Gastrocnemius medialis (tissue), 4 donors: ENCODE data around the gene CDKL1. TPM values are rescaled to one million over a fixed set of nuclear protein-coding genes. Genes with fewer than 3 reads are reported as not detected.

Experiments used
- ATAC-seq, 2 donors: fragments of 150-250 bp; one replicate each; pipeline ENCODE4 v1.9.1; 2016
- DNase-seq, 2 donors: peaks; one replicate each; pipeline ENCODE4 v3.0.0-alpha.2; 2019
- H3K27ac ChIP-seq, 4 donors: fragments of 200-600 bp; sonication (generic); 1 replicate in 1 of 4; 2 replicates in 3 of 4; pipeline ENCODE4 v1.5.1; 2016 to 2018; ENCODE audit warnings: mild to moderate bottlenecking in 2 of 4, moderate library complexity in 1 of 4
- H3K27me3 ChIP-seq, 3 donors: fragments of 200-600 bp; sonication (generic) in 2 of 3; 1 replicate in 1 of 3; 2 replicates in 2 of 3; pipeline versions ENCODE4 v1.5.1 to v1.6.0; 2016 to 2019; ENCODE audit warnings: mild to moderate bottlenecking in 1 of 3, moderate library complexity in 1 of 3
- H3K36me3 ChIP-seq, 2 donors: fragments of 200-600 bp; sonication (generic) in 1 of 2; one replicate each; pipeline ENCODE4 v1.5.1; 2017 to 2018
- H3K4me1 ChIP-seq, 2 donors: fragments of 200-600 bp; sonication (generic) in 1 of 2; one replicate each; pipeline ENCODE4 v1.5.1; 2016 to 2017; ENCODE audit warnings: mild to moderate bottlenecking in 2 of 2
- H3K4me3 ChIP-seq, 4 donors: fragments of 200-600 bp; sonication (generic) in 3 of 4; 1 replicate in 1 of 4; 2 replicates in 3 of 4; pipeline ENCODE4 v1.5.1; 2016 to 2019; ENCODE audit warnings: mild to moderate bottlenecking in 2 of 4
- H3K9me3 ChIP-seq, 3 donors: fragments of 200-600 bp; sonication (generic) in 2 of 3; 1 replicate in 1 of 3; 2 replicates in 2 of 3; pipeline ENCODE4 v1.5.1; 2016 to 2019
- CTCF ChIP-seq, 5 experiments: fragments of 450-650 bp in 3 of 5; fragments of 200-600 bp in 2 of 5; sonication (generic) in 2 of 5; IDR thresholded peaks in 4 of 5; conservative IDR thresholded peaks in 1 of 5; 1 replicate in 4 of 5; 2 replicates in 1 of 5; pipeline ENCODE4 v1.5.1; 2016 to 2019; ENCODE audit warnings: antibody characterized with exemption in 5 of 5, mild to moderate bottlenecking in 3 of 5, moderate library complexity in 3 of 5
- POLR2A ChIP-seq, 2 donors: fragments of 450-650 bp; IDR thresholded peaks; one replicate each; pipeline ENCODE4 v1.6.1; 2017; ENCODE audit warnings: antibody characterized with exemption in 2 of 2, mild to moderate bottlenecking in 2 of 2, moderate library complexity in 2 of 2
- in situ Hi-C, 4 donors: fragments of 200-750 bp; cut with MboI; loops; one replicate each; pipeline versions ENCODE4 v1.15.0 to v1.8.0; 2017; ENCODE audit warnings: low sequenced_read_pairs in 4 of 4
- intact Hi-C: fragments of 100-400 bp; cut with DNase I; formaldehyde crosslinking; loops from one replicate; pipeline ENCODE4 v1.15.1; 2023; ENCODE audit warnings: low total_unique reads
- microRNA-seq, 2 donors: library from miRNA; unstranded; fragments of <30 nt; microRNA quantifications; one replicate each; pipeline ENCODE4, GENCODE V29; 2016; ENCODE audit warnings: borderline replicate concordance in 2 of 2
- total RNA-seq, 4 donors: library from RNA; depleted of rRNA; stranded (reverse); fragments of >200 nt; gene quantifications; one replicate each; pipeline versions ENCODE4 v1.1.0 to v1.2.3, GENCODE V29; 2016

Gene CDKL1
- total RNA-seq, 4 donors from 2014 or later, result 0.59 to 2.0 (median 1.4) TPM

GRCh38 chr14:50299585-50299984 is 97.1 kb downstream of the CDKL1 start:
- in situ Hi-C loops, result no loop called here
- no peak for DNase-seq
- Histone ChIP-seq H3K4me3 (no peak overlapping the region), H3K9me3 (no peaks in the 10 kb centered on the region), H3K4me1 (no peaks in the 10 kb centered on the region), H3K27ac (no peak overlapping the region), H3K36me3 (no peaks in the 10 kb centered on the region), H3K27me3 (no peaks in the 10 kb centered on the region)
- intact Hi-C loops, result no loop called here
- no peak for ATAC-seq
- no peak for TF ChIP-seq POLR2A (IDR thresholded peaks at IDR 0.05)
- no peak for TF ChIP-seq CTCF (IDR thresholded peaks at IDR 0.05 in 4 of 5, conservative IDR thresholded peaks at IDR 0.05 in 1 of 5)

DNA sequence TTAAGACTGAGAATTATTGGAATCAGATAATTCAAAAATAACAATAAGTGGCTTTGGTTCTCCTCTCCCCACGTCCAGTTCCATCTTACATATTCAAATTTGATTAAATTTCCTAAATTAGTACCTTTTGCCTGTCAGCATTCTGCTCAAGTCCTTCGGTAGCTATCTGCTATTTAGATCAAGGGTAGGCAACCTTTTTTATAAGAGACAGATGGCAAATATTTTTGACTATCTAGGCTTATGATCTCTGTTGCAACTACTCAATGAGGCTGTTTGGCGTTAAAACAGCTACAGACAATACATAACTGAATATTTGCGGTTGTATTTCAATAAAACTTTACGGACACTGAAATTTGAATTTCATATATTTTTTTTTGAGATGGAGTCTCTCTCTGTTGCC is 106.4 kb downstream of the CDKL1 start:
- no peaks in the 10 kb centered on the region for H3K27me3 ChIP-seq
- H3K27ac ChIP-seq, result no peak overlapping the region
- H3K36me3 ChIP-seq, result peaks cover 0 to 3% of the 10 kb centered on the region in 2 donors
- ATAC-seq (no peak), DNase-seq (no peak)
- H3K4me3 ChIP-seq, result no peak overlapping the region
- no peaks in the 10 kb centered on the region for H3K9me3 ChIP-seq
- no peak for TF ChIP-seq CTCF (IDR thresholded peaks at IDR 0.05 in 4 of 5, conservative IDR thresholded peaks at IDR 0.05 in 1 of 5)
- TF ChIP-seq POLR2A (IDR thresholded peaks at IDR 0.05), result no peak
- intact Hi-C loops, result no loop called here
- peaks cover 0 to 7% of the 10 kb centered on the region in 2 donors for H3K4me1 ChIP-seq
- in situ Hi-C loops, result no loop called here

DNA sequence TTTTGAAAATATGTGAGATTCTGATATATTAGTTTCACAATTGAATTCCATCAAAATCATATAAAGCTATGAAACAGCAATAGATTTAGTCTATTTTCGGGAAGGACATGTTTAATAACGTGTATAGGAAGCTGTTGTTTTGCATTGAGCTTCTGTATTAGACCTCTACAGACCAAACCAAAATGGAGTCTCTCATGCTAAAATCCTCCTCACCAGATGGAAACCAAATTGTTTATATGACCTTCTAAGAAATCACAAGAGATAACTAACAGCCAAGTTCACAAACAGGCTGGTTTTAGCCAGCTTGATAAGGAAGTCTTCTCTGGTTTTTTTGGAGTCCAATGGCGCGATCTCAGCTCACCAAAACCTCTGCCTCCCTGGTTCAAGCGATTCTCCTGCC is 108.5 kb downstream of the CDKL1 start:
- in situ Hi-C loops (no loop called here), intact Hi-C loops (no loop called here)
- TF ChIP-seq POLR2A (IDR thresholded peaks at IDR 0.05) (no peak), CTCF (IDR thresholded peaks at IDR 0.05 in 4 of 5, conservative IDR thresholded peaks at IDR 0.05 in 1 of 5) (no peak)

GRCh38 chr14:50285861-50286260 is 110.8 kb downstream of the CDKL1 start:
- ATAC-seq (peak; percentile 73 to 95), DNase-seq (peak; percentile 20 to 69)
- Histone ChIP-seq H3K27ac (peak overlapping the region; percentile 30 to 64 (median 50)), H3K9me3 (no peaks in the 10 kb centered on the region), H3K27me3 (no peaks in the 10 kb centered on the region), H3K36me3 (no peaks in the 10 kb centered on the region), H3K4me1 (peaks cover 0 to 7% of the 10 kb centered on the region in 2 donors), H3K4me3 (no peak overlapping the region)
- intact Hi-C loops, result no loop called here
- in situ Hi-C loops, result no loop called here
- no peak for TF ChIP-seq CTCF (IDR thresholded peaks at IDR 0.05 in 4 of 5, conservative IDR thresholded peaks at IDR 0.05 in 1 of 5)
- TF ChIP-seq POLR2A (IDR thresholded peaks at IDR 0.05), result no peak

More for the DNA sequence above, 108.5 kb downstream of the CDKL1 start:
- no peak overlapping the region for H3K4me3 ChIP-seq
- DNase-seq, result no peak
- peaks cover 0 to 7% of the 10 kb centered on the region in 2 donors for H3K4me1 ChIP-seq
- H3K27me3 ChIP-seq, result no peaks in the 10 kb centered on the region
- no peak overlapping the region for H3K27ac ChIP-seq
- no peaks in the 10 kb centered on the region for H3K9me3 ChIP-seq
- no peaks in the 10 kb centered on the region for H3K36me3 ChIP-seq
- no peak for ATAC-seq

Small RNA genes lying within 50 kb of the gene (microRNA-seq; reads per million reads assigned to microRNA genes)
- 0 to 1.7 reads per million in 2 donors for gene MIR4504

Other genes starting within 250 kb of the CDKL1 start
- gene SOS2, start 165.3 kb downstream of the CDKL1 start, total RNA-seq, result 10 to 100 TPM; 46.5 to 81.2 (median 52.3) TPM
- 10 to 100 TPM in 2 of 4 donors, 1 to 10 TPM in 2; 8.6 to 13.4 (median 10.9) TPM for gene L2HGDH, start 84.7 kb downstream of the CDKL1 start, total RNA-seq
- 10 to 100 TPM; 18.6 to 42.2 (median 24.6) TPM for gene DMAC2L, start 84.6 kb downstream of the CDKL1 start, total RNA-seq
- 10 to 100 TPM; 35.3 to 63.9 (median 47.1) TPM for gene MAP4K5, start 135.7 kb upstream of the CDKL1 start, total RNA-seq
- 1 to 10 TPM in 1 of 4 donors, under 1 TPM in 3; 0.15 to 1.3 (median 0.58) TPM for gene ATL1, start 163.3 kb upstream of the CDKL1 start, total RNA-seq